H1 (cell line): ENCODE results near the gene CENPP. TPM values are rescaled to one million over a fixed set of nuclear protein-coding genes. Genes with fewer than 3 reads are reported as not detected.

Source experiments
- CTCF ChIA-PET: fragments of 300-600 bp; sonication (Branson Sonifier 250); formaldehyde crosslinking; loops from one replicate; lab custom pipeline; 2021; ENCODE audit not compliant: partially characterized antibody; lab: Charles Lee
- POLR2A ChIA-PET: fragments of 300-600 bp; sonication (Branson Sonifier 250); formaldehyde crosslinking; loops from one replicate; lab custom pipeline; 2021; ENCODE audit warnings: inconsistent platforms; ENCODE audit not compliant: partially characterized antibody; lab: Charles Lee
- DNase-seq, 2 experiments: peaks; one replicate each; pipeline versions ENCODE4 v3.0.0 to v3.0.0-alpha.2; 2010 to 2022; ENCODE audit warnings: low spot score in 2 of 2, low read depth in 1 of 2, mixed read lengths in 1 of 2
- FAIRE-seq: peaks from 2 replicates; lab custom pipeline; 2011; peaks lifted over from hg19 to GRCh38; lab: Jason Lieb, UNC
- H2AFZ ChIP-seq: 2 replicates; pipeline ENCODE4 v1.8.1; 2012; ENCODE audit warnings: low read length, inconsistent platforms
- H2AK5ac ChIP-seq: 2 replicates; pipeline ENCODE4 v1.6.1; 2013; ENCODE audit warnings: low read depth, low read length
- H2BK120ac ChIP-seq: replicated peaks from 2 replicates; pipeline ENCODE3; 2013; ENCODE audit warnings: low read depth, low read length, inconsistent platforms
- H2BK12ac ChIP-seq: 2 replicates; pipeline ENCODE4 v1.6.1; 2013; ENCODE audit warnings: low read depth, low read length
- H2BK15ac ChIP-seq: 2 replicates; pipeline ENCODE4 v1.6.1; 2013; ENCODE audit warnings: low read length
- H2BK20ac ChIP-seq: 2 replicates; pipeline ENCODE4 v1.6.1; 2013; ENCODE audit warnings: low read length
- H2BK5ac ChIP-seq: 2 replicates; pipeline ENCODE4 v1.6.1; 2013; ENCODE audit warnings: low read depth, low read length
- H3K14ac ChIP-seq: 2 replicates; pipeline ENCODE4 v1.6.1; 2013; ENCODE audit warnings: inconsistent platforms; ENCODE audit not compliant: insufficient read length
- H3K18ac ChIP-seq: 2 replicates; pipeline ENCODE4 v1.6.1; 2013; ENCODE audit warnings: low read length; ENCODE audit errors: extremely low read depth
- H3K23ac ChIP-seq: 2 replicates; pipeline ENCODE4 v1.6.1; 2013; ENCODE audit warnings: inconsistent platforms; ENCODE audit not compliant: insufficient read length
- H3K23me2 ChIP-seq: 2 replicates; pipeline ENCODE4 v1.6.1; 2013; ENCODE audit warnings: low read depth, low read length
- H3K27ac ChIP-seq: 2 replicates; pipeline ENCODE4 v1.6.1; 2011; ENCODE audit warnings: low read depth, low read length, inconsistent platforms
- H3K27me3 ChIP-seq, 4 experiments: replicated peaks in 1 of 4; 1 replicate in 1 of 4; 2 replicates in 3 of 4; pipeline versions ENCODE4 v1.6.1 to v1.8.1; 2011 to 2013; ENCODE audit warnings: low read length in 3 of 4, mild to moderate bottlenecking in 3 of 4, inconsistent platforms in 2 of 4, mixed read lengths in 2 of 4, moderate library complexity in 1 of 4; ENCODE audit not compliant: control insufficient read depth in 3 of 4, insufficient read depth in 3 of 4; ENCODE audit errors: extremely low read depth in 1 of 4
- H3K36me3 ChIP-seq, 4 experiments: 2 replicates each; pipeline versions ENCODE4 v1.6.1 to v1.8.1; 2011 to 2013; ENCODE audit warnings: mild to moderate bottlenecking in 4 of 4, low read length in 3 of 4, moderate library complexity in 2 of 4, control low read depth in 1 of 4, inconsistent platforms in 1 of 4; ENCODE audit not compliant: insufficient read depth in 4 of 4, control insufficient read depth in 2 of 4
- H3K4ac ChIP-seq: replicated peaks from 2 replicates; pipeline ENCODE3; 2013; ENCODE audit warnings: low read length, low read depth, mixed read lengths, inconsistent platforms; ENCODE audit not compliant: insufficient read length
- H3K4me1 ChIP-seq, 4 experiments: replicated peaks in 1 of 4; 1 replicate in 1 of 4; 2 replicates in 3 of 4; pipeline versions ENCODE4 v1.6.1 to v1.8.1; 2011 to 2013; ENCODE audit warnings: low read length in 3 of 4, inconsistent platforms in 2 of 4, mixed read lengths in 1 of 4; ENCODE audit not compliant: insufficient read depth in 4 of 4, control insufficient read depth in 3 of 4
- H3K4me2 ChIP-seq, 2 experiments: 2 replicates each; pipeline versions ENCODE4 v1.6.1 to v1.8.1; 2011 to 2013; ENCODE audit warnings: low read depth in 2 of 2, low read length in 2 of 2, control low read depth in 1 of 2, inconsistent platforms in 1 of 2, mild to moderate bottlenecking in 1 of 2; ENCODE audit not compliant: insufficient read depth in 1 of 2
- H3K4me3 ChIP-seq, 4 experiments: fragments of 200-600, 300-600 bp in 1 of 4; sonication (generic), shearing (Covaris generic), sonication (Bioruptor Twin) in 1 of 4; 2 replicates each; pipeline versions ENCODE4 v1.5.1 to v1.8.1; 2011 to 2016; ENCODE audit warnings: low read length in 4 of 4, low read depth in 3 of 4, control low read depth in 2 of 4, inconsistent platforms in 2 of 4, mild to moderate bottlenecking in 2 of 4, mixed read lengths in 1 of 4, moderate library complexity in 1 of 4; ENCODE audit not compliant: insufficient read depth in 2 of 4; ENCODE audit errors: extremely low read depth in 1 of 4
- H3K56ac ChIP-seq: replicated peaks from 2 replicates; pipeline ENCODE3; 2013; ENCODE audit warnings: low read depth, mild to moderate bottlenecking, mixed read lengths, low read length, inconsistent platforms; ENCODE audit not compliant: insufficient read length
- H3K79me1 ChIP-seq: 2 replicates; pipeline ENCODE4 v1.6.1; 2013; ENCODE audit warnings: low read depth, low read length, control low read depth
- H3K79me2 ChIP-seq, 2 experiments: 2 replicates each; pipeline versions ENCODE4 v1.6.1 to v1.8.1; 2012 to 2013; ENCODE audit warnings: low read length in 2 of 2, mild to moderate bottlenecking in 2 of 2, inconsistent platforms in 1 of 2; ENCODE audit not compliant: insufficient read depth in 2 of 2, control insufficient read depth in 1 of 2
- H3K9ac ChIP-seq, 4 experiments: replicated peaks in 1 of 4; 1 replicate in 1 of 4; 2 replicates in 3 of 4; pipeline versions ENCODE4 v1.6.1 to v1.8.1; 2011 to 2013; ENCODE audit warnings: low read depth in 3 of 4, low read length in 3 of 4, control low read depth in 2 of 4, mild to moderate bottlenecking in 2 of 4, moderate library complexity in 2 of 4, inconsistent platforms in 1 of 4; ENCODE audit errors: extremely low read depth in 1 of 4
- H3K9me3 ChIP-seq, 2 experiments: 2 replicates each; pipeline versions ENCODE4 v1.6.1 to v1.8.1; 2012 to 2013; ENCODE audit warnings: mild to moderate bottlenecking in 2 of 2, moderate library complexity in 2 of 2, control low read depth in 1 of 2, inconsistent platforms in 1 of 2, low read depth in 1 of 2, low read length in 1 of 2, mixed read lengths in 1 of 2; ENCODE audit not compliant: insufficient read depth in 2 of 2
- H4K20me1 ChIP-seq, 2 experiments: replicated peaks in 1 of 2; 2 replicates each; pipeline versions ENCODE3 to v1.8.1; 2011 to 2013; ENCODE audit warnings: inconsistent platforms in 2 of 2, low read length in 2 of 2, mild to moderate bottlenecking in 1 of 2; ENCODE audit not compliant: insufficient read depth in 2 of 2, control insufficient read depth in 1 of 2
- H4K5ac ChIP-seq: 2 replicates; pipeline ENCODE4 v1.6.1; 2013; ENCODE audit warnings: low read length, low read depth, mixed read lengths, inconsistent platforms; ENCODE audit not compliant: insufficient read length
- H4K8ac ChIP-seq: 2 replicates; pipeline ENCODE4 v1.8.0; 2013; ENCODE audit warnings: mild to moderate bottlenecking, moderate library complexity, low read length, inconsistent platforms; ENCODE audit not compliant: insufficient read depth; ENCODE audit errors: extremely low read depth
- H4K91ac ChIP-seq: replicated peaks from 2 replicates; pipeline ENCODE3; 2013; ENCODE audit warnings: low read length, mixed read lengths, inconsistent platforms; ENCODE audit not compliant: insufficient read length
- CEBPB ChIP-seq: IDR thresholded peaks from 2 replicates; pipeline ENCODE4 v1.6.1; 2012; ENCODE audit warnings: low read depth, low read length
- WGBS, 2 experiments: shearing (Covaris generic) in 1 of 2; methylation state at CpG; one replicate each; pipeline versions ENCODE4 v1.1.6 to v1.1.7; 2013 to 2015; ENCODE audit warnings: low lambda C conversion rate in 2 of 2, mixed read lengths in 2 of 2, inconsistent platforms in 1 of 2, low coverage in 1 of 2, missing lambda C conversion rate in 1 of 2; ENCODE audit not compliant: insufficient replicate concordance in 2 of 2, insufficient coverage in 1 of 2, insufficient read length in 1 of 2; ENCODE audit errors: extremely low coverage in 1 of 2, missing lambda C conversion rate in 1 of 2; 5-methylcytosine and 5-hydroxymethylcytosine counted together
- polyA plus RNA-seq, 7 experiments: library from polyadenylated mRNA; depleted of rRNA in 3 of 7; stranded (reverse) in 5 of 7; unstranded in 2 of 7; fragments of >200 nt in 5 of 7; fragments of 200-250 nt in 2 of 7; gene quantifications; 1 replicate in 5 of 7; 2 replicates in 1 of 7; 4 replicates in 1 of 7; pipeline versions ENCODE4 v1.2.1 to v1.2.3, GENCODE V29; 2011 to 2013; ENCODE audit warnings: missing spikeins in 2 of 7, mixed read lengths in 2 of 7
- total RNA-seq: library from RNA; stranded (reverse); fragmentation: NEBNext Ultra II Directional; extraction: Animal tissue kit (Norgen Biotek cat#: 25700); gene quantifications from 2 replicates; pipeline ENCODE4 v1.2.1, GENCODE V29; 2021

The CENPP gene
- total and polyA plus RNA-seq, 2 of the 8 experiments (the other 6 are each of a cell fraction or from before 2014, with no cell fraction given) = 2.7 to 10.8 TPM

DNA sequence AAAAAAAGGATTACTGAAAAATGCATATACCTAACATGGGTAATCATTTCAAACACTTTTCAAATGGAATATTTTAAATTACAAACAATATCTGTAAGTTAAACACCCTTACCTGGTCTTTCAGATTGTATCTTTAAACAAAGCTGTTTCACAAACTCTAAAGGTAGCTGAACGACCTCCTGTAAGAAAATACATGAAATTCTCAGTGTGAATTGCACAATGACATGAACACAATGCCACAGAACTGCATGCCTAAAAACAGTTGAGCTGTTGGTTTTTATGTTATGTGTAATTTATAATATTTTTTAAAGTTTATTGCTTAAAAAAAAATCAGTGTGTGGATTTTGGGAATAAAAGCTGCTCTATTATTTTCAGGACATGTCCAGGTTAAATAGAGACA, 326.7 kb downstream of the CENPP start:
- H3K79me1 ChIP-seq = no peaks in the 10 kb centered on the region; the same call in 1 of the 2 replicates
- H3K36me3 ChIP-seq = peaks cover 0 to 15% (median 3%) of the 10 kb centered on the region in 4 experiments; a peak in 4 of 8 replicates
- H4K91ac ChIP-seq = no peak overlapping the region
- H3K23ac ChIP-seq = no peak overlapping the region
- no peaks in the 10 kb centered on the region for H3K4me1 ChIP-seq
- H3K79me2 ChIP-seq = no peaks in the 10 kb centered on the region
- no peak overlapping the region for H3K18ac ChIP-seq
- 81% methylated on average over 1 of the region's 1 CpG; no CpG with 5 or more reads in 1 of the 2 experiments for WGBS, 2 experiments
- H3K14ac ChIP-seq = no peak overlapping the region
- no peak overlapping the region for H3K56ac ChIP-seq
- H2AK5ac ChIP-seq = no peak overlapping the region
- CTCF ChIA-PET = interaction anchor here (1.1 to 1.6 kb wide), 3 partner anchors 8 to 95 kb away, joined by 3 read pairs; no protein-coding TSS in a partner anchor
- no peak overlapping the region for H2BK15ac ChIP-seq
- no peak overlapping the region for H3K9ac ChIP-seq
- TF ChIP-seq CEBPB = no peak
- TF ChIP-seq, all 59 proteins: peak for 0
- peaks cover 5 to 8% of the 10 kb centered on the region in 2 experiments for H4K20me1 ChIP-seq
- H2AFZ ChIP-seq = no peak overlapping the region
- H3K9me3 ChIP-seq = no peaks in the 10 kb centered on the region
- H4K5ac ChIP-seq = no peak overlapping the region
- H3K27me3 ChIP-seq = no peaks in the 10 kb centered on the region
- POLR2A ChIA-PET = no interaction called here
- no peaks in the 10 kb centered on the region for H3K23me2 ChIP-seq
- FAIRE-seq (no peak), DNase-seq (no peak)
- no peak overlapping the region for H4K8ac ChIP-seq
- H3K4me3 ChIP-seq = no peak overlapping the region
- no peak overlapping the region for H2BK20ac ChIP-seq
- no peak overlapping the region for H3K4me2 ChIP-seq
- H2BK120ac ChIP-seq = no peak overlapping the region
- no peak overlapping the region for H3K4ac ChIP-seq
- H2BK5ac ChIP-seq = no peak overlapping the region
- H2BK12ac ChIP-seq = no peak overlapping the region
- no peak overlapping the region for H3K27ac ChIP-seq
